Ascending aorta (tissue), 2 donors: ENCODE data around the gene CHST11. TPM values are rescaled to one million over a fixed set of nuclear protein-coding genes. Genes with fewer than 3 reads are reported as not detected.

Experiments used
- DNase-seq, 2 donors: peaks; one replicate each; pipeline ENCODE4 v3.0.0-alpha.2; 2019; ENCODE audit warnings: low spot score in 2 of 2
- H3K27ac ChIP-seq, 2 donors: fragments of 200-600 bp; sonication (generic); one replicate each; pipeline ENCODE4 v1.5.1; 2016 to 2017; ENCODE audit warnings: mild to moderate bottlenecking in 1 of 2
- H3K27me3 ChIP-seq: fragments of 200-600 bp; sonication (generic); one replicate; pipeline ENCODE4 v1.5.1; 2017
- H3K36me3 ChIP-seq, 2 donors: fragments of 200-600 bp; sonication (generic); one replicate each; pipeline ENCODE4 v1.5.1; 2016
- H3K4me1 ChIP-seq, 2 donors: fragments of 200-600 bp; sonication (generic); one replicate each; pipeline ENCODE4 v1.5.1; 2016 to 2017; ENCODE audit warnings: mild to moderate bottlenecking in 1 of 2
- H3K4me3 ChIP-seq, 2 donors: fragments of 200-600 bp; sonication (generic); one replicate each; pipeline ENCODE4 v1.5.1; 2016 to 2017; ENCODE audit warnings: mild to moderate bottlenecking in 1 of 2
- H3K9me3 ChIP-seq, 2 donors: fragments of 200-600 bp; sonication (generic); one replicate each; pipeline ENCODE4 v1.5.1; 2016
- intact Hi-C: fragments of 100-400 bp; cut with DNase I; formaldehyde crosslinking; loops from one replicate; pipeline ENCODE4 v1.15.1; 2023
- total RNA-seq: library from RNA; depleted of rRNA; stranded (reverse); fragments of >200 nt; gene quantifications from one replicate; pipeline ENCODE4 v1.1.0, GENCODE V29; 2016
- TF ChIP-seq, protein P1 (sequence below), 3 experiments: fragments of 200-600 bp in 2 of 3; fragments of 450-650 bp in 1 of 3; sonication (generic) in 2 of 3; IDR thresholded peaks; one replicate each; pipeline ENCODE4 v1.5.1; 2016 to 2019; ENCODE audit warnings: antibody characterized with exemption in 3 of 3, mild to moderate bottlenecking in 1 of 3, moderate library complexity in 1 of 3

CHST11 gene
- total RNA-seq, 1 donor from 2014 or later = 63.2 TPM

DNA sequence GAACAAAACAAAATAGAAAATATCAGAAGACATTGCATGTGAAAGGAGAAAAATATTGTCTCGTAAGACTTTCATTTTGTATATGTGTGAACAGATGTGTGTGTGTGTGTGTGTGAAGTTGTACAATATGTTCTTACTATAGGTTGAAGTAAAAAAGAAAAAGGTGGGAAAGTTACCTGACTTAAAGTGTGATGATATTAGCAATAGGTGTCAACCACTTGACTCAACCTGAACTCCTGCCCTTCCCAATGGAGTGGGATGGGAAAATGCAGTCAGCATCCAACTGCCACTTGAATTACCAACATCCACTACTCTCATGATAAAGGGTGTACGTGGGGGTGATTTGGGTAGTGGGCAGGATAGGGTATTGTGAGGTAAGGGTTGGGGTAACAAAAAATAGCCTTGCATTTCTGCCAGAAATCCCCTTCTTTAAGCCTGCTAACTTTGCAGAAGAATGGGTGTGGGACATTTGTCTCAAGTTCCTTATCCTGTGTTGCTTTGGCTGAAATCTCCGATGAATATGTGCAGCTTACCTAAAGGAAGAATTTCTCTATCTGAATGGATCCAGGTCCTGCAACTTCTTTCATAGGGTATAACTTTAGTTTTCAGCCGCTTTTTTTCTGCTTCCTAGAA, 181.6 kb downstream of the CHST11 start:
- no peak for DNase-seq
- H3K27ac ChIP-seq = no peak overlapping the region
- no peaks in the 10 kb centered on the region for H3K27me3 ChIP-seq
- TF ChIP-seq, protein P1, sequence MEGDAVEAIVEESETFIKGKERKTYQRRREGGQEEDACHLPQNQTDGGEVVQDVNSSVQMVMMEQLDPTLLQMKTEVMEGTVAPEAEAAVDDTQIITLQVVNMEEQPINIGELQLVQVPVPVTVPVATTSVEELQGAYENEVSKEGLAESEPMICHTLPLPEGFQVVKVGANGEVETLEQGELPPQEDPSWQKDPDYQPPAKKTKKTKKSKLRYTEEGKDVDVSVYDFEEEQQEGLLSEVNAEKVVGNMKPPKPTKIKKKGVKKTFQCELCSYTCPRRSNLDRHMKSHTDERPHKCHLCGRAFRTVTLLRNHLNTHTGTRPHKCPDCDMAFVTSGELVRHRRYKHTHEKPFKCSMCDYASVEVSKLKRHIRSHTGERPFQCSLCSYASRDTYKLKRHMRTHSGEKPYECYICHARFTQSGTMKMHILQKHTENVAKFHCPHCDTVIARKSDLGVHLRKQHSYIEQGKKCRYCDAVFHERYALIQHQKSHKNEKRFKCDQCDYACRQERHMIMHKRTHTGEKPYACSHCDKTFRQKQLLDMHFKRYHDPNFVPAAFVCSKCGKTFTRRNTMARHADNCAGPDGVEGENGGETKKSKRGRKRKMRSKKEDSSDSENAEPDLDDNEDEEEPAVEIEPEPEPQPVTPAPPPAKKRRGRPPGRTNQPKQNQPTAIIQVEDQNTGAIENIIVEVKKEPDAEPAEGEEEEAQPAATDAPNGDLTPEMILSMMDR (IDR thresholded peaks at IDR 0.05) = no peak
- H3K9me3 ChIP-seq = no peaks in the 10 kb centered on the region
- intact Hi-C loops = no loop called here
- H3K36me3 ChIP-seq = no peaks in the 10 kb centered on the region
- peaks cover 0 to 2% of the 10 kb centered on the region in 2 donors for H3K4me1 ChIP-seq
- no peak overlapping the region for H3K4me3 ChIP-seq

DNA sequence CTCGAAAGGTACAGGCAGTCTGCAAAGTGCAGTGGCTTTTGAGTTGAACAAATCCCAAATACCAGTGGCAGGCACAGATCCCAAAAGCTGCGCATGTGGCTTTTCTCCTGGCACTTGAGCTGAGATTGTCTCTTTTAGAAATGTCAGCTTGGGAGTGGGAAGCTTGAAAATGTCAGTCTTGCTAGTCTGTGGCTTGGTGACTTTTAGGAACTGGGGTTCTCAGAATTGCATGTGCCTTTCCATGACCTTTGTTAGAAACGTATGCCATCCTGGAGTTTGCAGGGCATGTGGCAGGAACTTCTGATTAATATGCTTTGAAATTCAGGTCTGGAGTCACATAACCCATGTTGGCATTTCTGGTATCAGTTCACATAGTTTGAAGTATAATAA, 182.1 kb downstream of the CHST11 start:
- no peak for DNase-seq
- H3K27me3 ChIP-seq = no peaks in the 10 kb centered on the region
- TF ChIP-seq, protein P1 (IDR thresholded peaks at IDR 0.05) = no peak

DNA sequence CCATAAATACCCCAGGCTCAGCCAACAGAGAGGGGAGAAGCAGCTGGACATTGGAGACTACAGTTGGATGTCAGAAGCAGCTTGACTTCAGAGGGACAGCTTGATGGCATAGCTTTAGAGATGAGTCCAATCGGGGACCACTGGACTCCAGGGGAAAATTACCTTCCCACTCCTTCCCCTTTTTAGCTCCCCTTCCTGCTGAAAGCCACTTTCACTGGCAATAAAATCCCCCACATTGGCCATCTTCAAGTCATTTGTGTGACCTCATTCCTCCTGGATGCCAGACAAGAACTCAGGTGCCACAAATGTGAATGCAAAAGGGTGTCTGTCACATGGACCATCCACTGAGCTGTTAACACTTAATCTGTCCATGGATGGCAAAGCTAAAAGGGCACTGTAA, 184.2 kb downstream of the CHST11 start:
- H3K36me3 ChIP-seq = no peaks in the 10 kb centered on the region
- no peak overlapping the region for H3K27ac ChIP-seq
- H3K4me1 ChIP-seq = peaks cover 2 to 5% of the 10 kb centered on the region in 2 donors
- no peak overlapping the region for H3K4me3 ChIP-seq
- no peak for DNase-seq
- TF ChIP-seq, protein P1 (IDR thresholded peaks at IDR 0.05) = no peak
- H3K27me3 ChIP-seq = no peaks in the 10 kb centered on the region
- intact Hi-C loops = no loop called here
- H3K9me3 ChIP-seq = no peaks in the 10 kb centered on the region

More for the DNA sequence above, 182.1 kb downstream of the CHST11 start:
- H3K9me3 ChIP-seq = no peaks in the 10 kb centered on the region
- no peak overlapping the region for H3K4me3 ChIP-seq
- peaks cover 0 to 2% of the 10 kb centered on the region in 2 donors for H3K4me1 ChIP-seq
- H3K27ac ChIP-seq = no peak overlapping the region
- intact Hi-C loops = no loop called here
- H3K36me3 ChIP-seq = no peaks in the 10 kb centered on the region

DNA sequence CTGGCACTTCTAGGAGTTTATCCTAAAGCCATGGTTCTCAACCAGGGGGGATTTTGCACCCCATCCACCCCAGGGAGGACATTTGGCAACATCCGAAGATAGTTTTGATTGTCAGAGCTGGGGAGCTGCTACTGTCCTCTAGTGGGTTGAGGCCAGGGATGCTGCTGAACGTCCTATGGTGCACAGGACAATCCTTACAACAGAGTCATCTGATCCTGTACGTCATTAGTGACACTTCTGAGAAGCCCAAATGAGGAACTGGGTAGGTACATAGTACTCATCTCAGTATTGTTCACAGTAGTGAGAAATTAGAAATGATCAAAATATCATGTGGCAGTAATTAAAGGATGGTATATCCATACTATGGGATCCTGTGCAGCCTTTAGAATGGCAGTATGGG, 185.1 kb downstream of the CHST11 start:
- intact Hi-C loops = no loop called here
- no peak overlapping the region for H3K27ac ChIP-seq
- DNase-seq = no peak
- no peak overlapping the region for H3K4me3 ChIP-seq
- TF ChIP-seq, protein P1 (IDR thresholded peaks at IDR 0.05) = no peak
- H3K4me1 ChIP-seq = peaks cover 2 to 5% of the 10 kb centered on the region in 2 donors
- no peaks in the 10 kb centered on the region for H3K36me3 ChIP-seq
- no peaks in the 10 kb centered on the region for H3K9me3 ChIP-seq
- H3K27me3 ChIP-seq = no peaks in the 10 kb centered on the region

DNA sequence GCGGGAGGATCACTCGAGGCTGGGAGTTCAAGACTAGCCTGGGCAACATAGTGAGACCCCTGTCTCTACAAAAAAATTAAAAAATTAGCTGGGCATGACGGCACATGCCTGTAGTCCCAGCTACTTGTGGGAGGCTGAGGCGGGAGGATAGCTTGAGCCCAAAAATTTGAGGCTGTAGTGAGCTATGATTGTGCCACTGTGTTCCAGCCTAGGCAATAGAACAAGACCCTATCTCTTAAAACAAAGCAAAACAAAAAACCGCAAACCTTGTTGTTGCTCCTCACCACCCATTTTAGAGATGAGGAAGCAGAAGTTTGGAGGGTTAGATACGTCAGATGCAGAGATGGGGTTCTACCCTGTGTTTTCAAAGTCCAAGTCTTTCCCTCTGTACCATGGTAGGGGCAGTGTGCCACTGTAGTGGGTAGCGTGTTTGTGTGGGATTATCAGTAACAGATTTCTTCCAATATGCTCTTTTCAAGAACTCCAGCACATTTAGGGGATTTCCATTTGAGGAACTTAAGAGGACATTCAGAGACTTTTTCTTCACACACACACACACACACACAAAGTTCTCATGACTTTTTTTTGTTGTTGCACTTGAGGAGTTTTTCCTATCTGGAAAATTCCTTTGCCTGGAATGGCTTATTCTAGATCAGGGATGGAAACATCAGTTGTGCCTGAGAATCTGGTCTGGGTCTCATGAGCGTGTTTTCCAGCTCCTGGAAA, 186.5 kb downstream of the CHST11 start:
- no peak for DNase-seq
- Histone ChIP-seq H3K36me3 (no peaks in the 10 kb centered on the region), H3K4me1 (peaks cover 2 to 5% of the 10 kb centered on the region in 2 donors), H3K9me3 (no peaks in the 10 kb centered on the region), H3K4me3 (no peak overlapping the region), H3K27ac (peak overlapping the region in 1 of 2 donors; percentile 59), H3K27me3 (no peaks in the 10 kb centered on the region)
- intact Hi-C loops = no loop called here
- TF ChIP-seq, protein P1 (IDR thresholded peaks at IDR 0.05) = no peak
